GM19397 (cell line): Measurements from ENCODE around the gene PTGS1.
A peak's percentile ranks its signal among the peaks of the same experiment; 100 is the strongest.

Experiments used
- ATAC-seq: cut with Tn5 transposase; IDR thresholded peaks from one replicate; pipeline ENCODE4 v1.9.1; 2021; ENCODE audit warnings: mild to moderate bottlenecking, moderate library complexity; ENCODE audit not compliant: unreplicated experiment

PTGS1 gene

DNA sequence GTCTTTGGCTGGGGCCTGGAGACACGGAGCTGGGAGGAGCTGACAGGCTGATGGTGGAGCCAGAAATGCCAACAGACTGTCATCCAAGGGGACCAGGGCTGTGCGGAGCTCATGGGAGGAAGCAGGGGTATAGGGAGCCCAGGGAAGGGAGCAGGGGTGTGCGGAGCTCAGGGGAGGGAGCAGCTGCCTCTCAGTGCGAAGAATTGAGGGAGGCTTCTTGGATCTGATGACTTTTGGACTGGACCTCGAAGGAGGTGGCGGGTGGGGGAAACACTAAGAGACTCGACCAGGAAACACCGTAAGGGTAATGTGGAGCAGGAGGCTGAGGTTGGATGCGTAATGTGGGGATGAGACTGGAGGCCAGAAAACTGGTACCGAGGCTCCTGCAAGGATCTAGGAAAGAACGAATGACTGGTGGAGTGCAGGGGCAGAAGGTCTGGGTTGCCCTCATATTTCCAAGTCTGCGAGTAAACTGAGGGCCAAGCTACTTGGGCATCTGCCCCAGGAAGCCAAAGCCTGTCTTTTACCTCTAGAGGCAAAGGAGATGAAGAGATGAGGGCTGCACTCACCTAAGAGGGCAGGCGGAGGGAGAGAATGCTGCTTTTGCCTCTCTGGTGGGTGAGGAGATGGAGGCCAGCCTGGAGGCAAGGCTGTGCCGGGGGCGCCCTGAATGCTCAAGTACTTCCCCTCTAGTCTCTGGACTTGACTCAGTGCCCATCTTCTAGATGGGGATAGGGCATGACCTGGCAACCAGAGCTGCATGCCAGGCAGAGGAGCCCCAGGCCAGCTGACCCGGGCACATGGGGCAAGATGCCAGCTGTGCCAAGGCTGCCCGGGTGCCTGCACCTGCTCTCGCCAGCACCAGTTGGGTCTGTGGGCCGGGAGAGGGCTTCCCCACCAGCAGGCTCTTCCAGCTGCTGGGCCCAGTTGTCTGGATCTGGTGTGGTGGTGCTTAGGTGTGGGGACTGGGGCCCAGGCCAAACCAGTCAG is 2.3 kb downstream of the PTGS1 start:
- ATAC-seq = no peak

DNA sequence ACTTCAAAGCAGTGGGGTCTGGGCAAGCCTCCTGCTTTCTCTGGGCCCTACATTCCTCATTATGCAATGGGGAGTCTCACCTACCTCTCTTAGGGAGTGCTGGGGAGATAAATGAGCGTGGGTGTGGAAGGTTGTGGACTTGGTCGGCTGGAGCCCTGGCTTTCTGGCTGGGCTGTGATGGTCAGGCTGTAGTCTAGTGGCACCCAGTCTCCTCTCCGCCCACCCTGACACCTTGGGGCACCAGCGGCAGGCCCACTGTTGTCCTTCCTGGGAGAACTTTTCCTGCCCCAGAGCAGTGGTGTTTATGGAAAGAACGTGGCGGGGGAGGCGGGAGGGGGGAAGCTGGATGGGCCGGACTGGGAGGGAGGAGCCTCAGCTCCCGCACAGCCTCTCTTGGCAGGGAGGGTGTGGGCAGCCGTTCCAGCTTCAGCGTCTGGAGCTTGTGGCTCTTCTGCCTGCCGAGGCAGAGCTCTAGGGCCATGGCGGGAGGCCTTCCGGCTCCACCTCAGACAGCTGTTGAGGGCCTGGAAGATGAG is 4.1 kb downstream of the PTGS1 start:
- no peak for ATAC-seq

DNA sequence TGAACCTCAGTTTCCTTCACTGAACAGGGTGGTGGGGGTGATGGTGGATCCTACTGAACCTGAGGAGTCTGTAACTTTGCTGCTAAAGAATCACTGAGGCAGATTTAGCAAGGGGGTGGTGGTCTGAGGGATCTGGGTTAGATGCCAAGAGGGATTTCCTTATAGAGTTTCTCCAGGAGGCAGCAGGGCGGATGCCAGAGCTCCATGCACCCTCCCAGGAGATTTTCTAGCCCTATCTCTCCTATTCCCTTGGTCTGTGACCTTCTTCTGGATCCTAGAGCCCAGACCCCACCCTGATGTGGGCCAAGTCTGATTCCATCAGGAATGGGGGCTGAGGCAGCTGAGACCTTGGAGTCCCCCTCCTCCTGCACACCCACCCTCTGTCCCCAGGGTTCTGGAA is 6.0 kb downstream of the PTGS1 start:
- no peak for ATAC-seq

DNA sequence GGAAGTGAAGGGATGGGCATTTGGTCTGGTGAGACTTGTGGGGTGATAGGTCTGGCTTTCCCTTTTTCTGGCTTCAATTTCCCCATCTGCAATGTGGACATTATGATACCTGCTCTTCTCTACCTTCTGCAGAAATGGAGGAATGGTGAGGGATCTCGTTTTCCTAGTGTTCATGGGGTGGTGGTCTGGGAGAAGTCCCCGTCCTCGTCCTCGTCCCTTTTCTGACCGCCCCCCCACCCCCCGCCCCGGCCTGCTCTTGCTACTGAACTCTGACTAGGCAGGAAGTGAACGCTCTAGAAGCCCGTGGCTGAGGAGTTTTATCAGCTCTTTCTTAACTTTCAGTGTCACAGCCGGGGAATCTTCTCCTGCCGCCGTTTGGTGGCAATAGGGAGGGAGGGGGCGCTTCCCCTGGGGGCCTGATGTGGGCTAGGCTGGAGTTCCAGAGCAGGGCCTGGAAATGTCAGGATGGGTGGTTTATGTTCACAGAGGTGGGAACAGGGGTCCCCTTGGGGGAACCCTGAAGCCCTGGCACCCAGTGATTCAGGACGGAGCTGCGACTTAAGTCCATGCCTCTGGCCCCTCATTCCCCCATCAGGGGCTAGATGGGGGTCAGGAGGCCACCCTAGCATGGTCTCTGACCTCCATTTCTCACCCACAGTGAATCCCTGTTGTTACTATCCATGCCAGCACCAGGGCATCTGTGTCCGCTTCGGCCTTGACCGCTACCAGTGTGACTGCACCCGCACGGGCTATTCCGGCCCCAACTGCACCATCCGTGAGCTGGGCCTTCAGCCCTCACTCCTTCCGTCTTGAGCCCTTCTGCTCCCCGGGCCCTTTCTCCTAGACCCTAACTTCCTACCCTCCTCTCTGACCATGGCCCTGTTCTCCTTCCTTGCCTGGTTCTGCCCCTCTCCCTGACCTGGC is 6.7 kb downstream of the PTGS1 start:
- ATAC-seq = no peak

DNA sequence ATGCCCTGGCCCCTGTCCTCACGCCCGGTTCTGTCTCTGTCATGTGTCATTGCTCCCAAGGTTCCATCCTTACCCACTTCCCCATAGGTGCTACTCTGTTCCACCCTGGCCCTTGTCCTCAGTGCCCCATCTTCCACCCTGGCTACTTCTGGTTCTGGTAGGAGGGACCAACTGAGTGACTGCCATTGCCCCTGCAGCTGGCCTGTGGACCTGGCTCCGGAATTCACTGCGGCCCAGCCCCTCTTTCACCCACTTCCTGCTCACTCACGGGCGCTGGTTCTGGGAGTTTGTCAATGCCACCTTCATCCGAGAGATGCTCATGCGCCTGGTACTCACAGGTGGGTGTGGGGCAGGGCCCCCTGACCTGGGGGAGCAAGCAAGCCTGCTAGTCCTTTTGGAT is 7.4 kb downstream of the PTGS1 start:
- ATAC-seq = no peak

DNA sequence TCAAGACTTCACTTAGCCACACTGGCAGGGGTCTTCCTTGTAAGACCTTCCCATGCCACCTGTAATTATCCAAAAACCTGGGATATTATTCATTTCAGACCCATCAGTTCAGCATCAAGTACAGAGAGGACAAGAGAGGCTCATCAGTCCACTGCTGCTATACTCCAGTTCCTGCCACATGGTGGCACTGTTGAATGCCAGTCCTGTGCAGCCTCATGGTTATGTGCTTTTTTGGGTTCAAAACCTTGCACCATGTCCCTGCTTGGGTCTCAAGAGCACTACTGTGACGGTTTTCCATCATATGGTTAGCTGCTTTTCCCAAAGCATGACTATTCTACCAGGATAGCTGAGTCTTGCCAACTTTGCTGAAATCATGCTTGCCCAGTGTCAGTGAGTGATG is 8.5 kb downstream of the PTGS1 start:
- no peak for ATAC-seq

DNA sequence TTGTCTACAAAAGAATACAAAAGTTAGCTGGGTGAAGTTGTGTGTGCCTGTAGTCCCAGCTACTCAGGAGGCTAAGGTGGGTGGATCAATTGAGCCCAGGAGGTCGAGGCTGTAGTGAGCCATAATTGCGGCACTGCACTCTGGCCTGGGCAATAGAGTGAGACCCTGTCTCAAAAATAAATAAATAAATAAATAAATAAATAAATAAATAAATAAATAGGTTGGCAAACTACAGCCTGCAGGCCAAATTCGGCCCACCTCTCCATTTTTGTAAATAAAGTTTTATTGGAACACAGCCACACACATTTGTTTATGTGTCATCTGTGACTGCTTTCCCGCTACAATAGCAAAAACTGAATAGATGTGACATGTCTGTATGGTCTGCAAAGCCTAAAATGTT is 9.5 kb downstream of the PTGS1 start:
- no peak for ATAC-seq

DNA sequence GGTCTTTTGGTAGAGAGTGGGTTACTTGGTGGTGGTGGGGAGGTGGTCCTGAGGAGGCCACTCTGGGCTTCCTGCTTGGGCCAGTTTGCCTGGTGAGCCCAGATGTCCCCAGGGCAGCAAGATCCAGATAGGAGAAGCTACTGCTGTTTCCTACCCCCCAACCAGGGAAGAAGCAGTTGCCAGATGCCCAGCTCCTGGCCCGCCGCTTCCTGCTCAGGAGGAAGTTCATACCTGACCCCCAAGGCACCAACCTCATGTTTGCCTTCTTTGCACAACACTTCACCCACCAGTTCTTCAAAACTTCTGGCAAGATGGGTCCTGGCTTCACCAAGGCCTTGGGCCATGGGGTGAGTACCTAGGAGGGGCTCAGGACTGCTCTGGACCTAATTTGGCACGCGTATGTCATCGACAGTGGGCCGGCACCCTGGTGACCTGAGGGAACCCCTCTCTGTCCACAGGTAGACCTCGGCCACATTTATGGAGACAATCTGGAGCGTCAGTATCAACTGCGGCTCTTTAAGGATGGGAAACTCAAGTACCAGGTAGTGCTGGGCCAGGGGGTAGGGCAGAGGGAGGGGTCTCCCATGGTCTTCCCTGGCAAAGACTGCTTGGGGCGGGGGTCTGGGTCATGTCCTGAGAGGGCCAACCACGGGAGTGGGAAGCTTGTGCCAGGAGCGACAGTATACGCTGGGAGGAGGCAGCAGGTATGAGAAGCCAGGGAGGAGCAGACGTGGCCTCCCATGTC is 10.6 kb downstream of the PTGS1 start:
- ATAC-seq = no peak

DNA sequence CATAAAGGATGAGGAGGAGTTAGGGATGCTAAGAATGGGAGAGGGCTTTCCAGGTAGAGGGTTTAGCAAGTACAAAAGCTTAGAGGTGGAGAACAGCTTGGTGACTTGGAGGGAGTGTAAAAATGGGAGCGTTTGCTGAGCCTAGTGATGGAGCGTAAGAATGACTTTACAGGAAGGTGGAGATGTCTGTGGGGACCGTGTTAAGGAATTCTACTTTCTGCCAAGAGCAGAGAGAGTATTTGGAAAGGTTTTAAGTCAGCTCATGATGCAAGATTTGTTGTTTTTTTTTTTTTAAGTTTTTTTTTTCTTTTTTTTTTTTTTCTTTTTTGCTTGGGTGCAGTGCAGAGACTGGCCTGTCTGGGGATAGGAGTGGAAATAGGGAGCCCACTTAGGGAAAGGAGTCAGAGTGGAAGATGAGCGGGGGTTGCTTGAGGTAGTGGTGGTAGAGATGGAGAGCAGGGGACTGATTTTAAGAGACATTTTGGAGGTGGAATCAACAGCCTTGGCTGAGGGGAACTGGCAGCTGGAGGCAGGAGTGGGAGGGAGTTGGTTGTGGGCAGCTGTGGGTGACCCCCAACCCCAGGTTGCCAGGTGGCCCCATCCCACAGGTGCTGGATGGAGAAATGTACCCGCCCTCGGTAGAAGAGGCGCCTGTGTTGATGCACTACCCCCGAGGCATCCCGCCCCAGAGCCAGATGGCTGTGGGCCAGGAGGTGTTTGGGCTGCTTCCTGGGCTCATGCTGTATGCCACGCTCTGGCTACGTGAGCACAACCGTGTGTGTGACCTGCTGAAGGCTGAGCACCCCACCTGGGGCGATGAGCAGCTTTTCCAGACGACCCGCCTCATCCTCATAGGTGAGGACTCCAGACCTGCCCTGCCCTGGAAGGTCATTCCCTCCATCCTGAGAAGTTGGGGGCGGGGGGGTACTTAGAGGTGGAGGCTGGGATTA is 12.4 kb downstream of the PTGS1 start:
- ATAC-seq = no peak

DNA sequence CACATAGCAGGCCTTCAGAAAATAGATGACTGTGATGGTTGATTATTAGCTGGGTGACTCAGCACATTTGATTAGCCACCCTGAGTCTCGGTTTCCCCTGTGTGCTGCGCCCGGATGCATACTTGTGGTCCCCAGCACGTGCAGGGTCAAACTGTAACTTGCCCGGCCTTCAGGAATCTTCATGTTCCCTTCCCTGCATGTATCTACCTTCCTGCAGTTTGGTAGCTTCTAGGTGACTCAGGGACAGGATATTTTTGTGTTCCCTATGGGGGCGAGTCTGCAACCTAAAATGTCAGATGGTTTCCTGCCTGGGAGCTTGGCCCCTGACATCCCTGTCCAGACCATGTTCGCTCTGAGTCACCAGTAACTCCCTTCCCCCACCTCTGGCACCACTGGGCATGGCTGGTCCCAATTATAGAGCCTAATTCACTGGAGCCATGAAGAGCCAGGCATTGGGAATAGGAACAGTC is 13.2 kb downstream of the PTGS1 start:
- ATAC-seq = no peak

DNA sequence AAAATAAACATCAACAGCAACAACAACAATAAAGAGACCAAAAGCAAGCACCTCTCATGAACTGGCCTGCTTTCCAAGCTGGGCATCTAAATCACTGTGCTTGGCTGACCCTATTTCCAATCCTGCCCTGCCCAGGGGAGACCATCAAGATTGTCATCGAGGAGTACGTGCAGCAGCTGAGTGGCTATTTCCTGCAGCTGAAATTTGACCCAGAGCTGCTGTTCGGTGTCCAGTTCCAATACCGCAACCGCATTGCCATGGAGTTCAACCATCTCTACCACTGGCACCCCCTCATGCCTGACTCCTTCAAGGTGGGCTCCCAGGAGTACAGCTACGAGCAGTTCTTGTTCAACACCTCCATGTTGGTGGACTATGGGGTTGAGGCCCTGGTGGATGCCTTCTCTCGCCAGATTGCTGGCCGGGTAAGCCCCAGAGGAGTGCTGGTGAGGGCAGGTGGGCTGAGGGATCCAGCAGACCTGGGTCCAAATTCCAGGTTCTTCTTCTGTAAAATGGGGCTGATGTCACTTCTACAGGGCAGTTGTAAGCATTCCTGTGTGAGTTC is 15.6 kb downstream of the PTGS1 start:
- ATAC-seq = no peak

DNA sequence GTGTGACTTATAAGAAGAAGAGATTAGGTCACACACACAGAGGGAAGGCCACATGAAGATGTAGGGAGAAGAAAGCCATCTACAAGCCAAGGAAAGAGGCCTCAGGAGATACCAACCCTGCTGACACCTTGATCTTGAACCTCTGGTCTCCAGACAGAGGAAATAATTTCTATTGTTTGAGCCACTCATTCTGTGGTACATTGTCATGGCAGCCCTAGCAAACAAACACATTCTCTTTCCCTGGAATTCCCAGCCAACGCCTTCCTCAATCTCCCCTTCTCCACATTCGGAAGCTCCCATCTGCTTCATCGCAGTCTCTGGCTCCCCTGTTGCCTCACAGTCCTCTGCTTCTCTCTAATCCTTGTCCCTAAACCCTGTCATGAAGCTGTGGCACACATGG is 16.7 kb downstream of the PTGS1 start:
- no peak for ATAC-seq

DNA sequence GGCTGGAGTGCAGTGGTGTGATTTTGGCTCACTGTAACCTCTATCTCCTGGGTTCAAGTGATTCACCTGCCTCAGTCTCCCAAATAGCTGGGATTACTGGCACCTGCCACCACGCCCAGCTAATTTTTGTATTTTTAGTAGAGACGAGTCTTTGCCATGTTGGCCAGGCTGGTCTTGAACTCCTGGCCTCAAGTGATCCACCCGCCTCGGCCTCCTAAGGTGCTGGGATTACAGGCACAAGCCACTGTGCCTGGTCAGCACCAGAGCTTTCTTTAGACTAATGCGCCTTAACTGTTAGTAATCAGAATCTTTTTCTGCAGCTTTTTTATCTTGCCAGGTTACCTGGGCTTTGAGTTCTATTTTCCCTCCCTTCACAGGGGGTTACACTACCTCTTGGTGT is 18.4 kb downstream of the PTGS1 start:
- ATAC-seq = no peak

DNA sequence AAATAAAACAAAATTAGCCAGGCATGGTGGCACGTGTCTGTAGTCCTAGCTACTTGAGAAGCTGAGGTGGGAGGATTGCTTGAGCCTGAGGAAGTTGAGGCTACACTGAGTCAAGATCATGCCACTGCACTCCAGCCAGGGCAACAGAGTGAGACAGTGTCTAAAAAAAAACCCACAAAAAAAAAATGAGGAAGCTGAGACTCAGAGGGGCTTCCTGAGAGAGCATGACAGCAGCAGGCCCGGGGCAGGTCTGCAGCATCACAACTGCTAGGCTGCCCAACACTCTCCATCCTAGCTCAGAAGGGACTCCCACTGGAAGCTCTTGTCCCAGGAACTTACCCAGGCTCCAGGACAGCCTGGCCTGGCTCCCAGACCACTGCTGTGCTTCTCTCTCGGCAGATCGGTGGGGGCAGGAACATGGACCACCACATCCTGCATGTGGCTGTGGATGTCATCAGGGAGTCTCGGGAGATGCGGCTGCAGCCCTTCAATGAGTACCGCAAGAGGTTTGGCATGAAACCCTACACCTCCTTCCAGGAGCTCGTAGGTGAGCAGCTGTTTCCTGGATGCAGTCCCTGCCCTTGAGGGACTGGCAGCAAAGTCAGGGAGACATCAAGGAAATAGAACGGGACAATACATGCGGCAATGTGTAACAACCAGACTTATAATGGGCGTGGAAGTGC is 19.1 kb downstream of the PTGS1 start:
- peak; percentile 55 for ATAC-seq

DNA sequence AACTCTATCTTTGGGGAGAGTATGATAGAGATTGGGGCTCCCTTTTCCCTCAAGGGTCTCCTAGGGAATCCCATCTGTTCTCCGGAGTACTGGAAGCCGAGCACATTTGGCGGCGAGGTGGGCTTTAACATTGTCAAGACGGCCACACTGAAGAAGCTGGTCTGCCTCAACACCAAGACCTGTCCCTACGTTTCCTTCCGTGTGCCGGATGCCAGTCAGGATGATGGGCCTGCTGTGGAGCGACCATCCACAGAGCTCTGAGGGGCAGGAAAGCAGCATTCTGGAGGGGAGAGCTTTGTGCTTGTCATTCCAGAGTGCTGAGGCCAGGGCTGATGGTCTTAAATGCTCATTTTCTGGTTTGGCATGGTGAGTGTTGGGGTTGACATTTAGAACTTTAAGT is 21.5 kb downstream of the PTGS1 start:
- ATAC-seq = no peak

DNA sequence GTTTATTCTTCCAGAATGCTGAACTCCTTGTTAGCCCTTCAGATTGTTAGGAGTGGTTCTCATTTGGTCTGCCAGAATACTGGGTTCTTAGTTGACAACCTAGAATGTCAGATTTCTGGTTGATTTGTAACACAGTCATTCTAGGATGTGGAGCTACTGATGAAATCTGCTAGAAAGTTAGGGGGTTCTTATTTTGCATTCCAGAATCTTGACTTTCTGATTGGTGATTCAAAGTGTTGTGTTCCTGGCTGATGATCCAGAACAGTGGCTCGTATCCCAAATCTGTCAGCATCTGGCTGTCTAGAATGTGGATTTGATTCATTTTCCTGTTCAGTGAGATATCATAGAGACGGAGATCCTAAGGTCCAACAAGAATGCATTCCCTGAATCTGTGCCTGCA is 21.9 kb downstream of the PTGS1 start:
- no peak for ATAC-seq

DNA sequence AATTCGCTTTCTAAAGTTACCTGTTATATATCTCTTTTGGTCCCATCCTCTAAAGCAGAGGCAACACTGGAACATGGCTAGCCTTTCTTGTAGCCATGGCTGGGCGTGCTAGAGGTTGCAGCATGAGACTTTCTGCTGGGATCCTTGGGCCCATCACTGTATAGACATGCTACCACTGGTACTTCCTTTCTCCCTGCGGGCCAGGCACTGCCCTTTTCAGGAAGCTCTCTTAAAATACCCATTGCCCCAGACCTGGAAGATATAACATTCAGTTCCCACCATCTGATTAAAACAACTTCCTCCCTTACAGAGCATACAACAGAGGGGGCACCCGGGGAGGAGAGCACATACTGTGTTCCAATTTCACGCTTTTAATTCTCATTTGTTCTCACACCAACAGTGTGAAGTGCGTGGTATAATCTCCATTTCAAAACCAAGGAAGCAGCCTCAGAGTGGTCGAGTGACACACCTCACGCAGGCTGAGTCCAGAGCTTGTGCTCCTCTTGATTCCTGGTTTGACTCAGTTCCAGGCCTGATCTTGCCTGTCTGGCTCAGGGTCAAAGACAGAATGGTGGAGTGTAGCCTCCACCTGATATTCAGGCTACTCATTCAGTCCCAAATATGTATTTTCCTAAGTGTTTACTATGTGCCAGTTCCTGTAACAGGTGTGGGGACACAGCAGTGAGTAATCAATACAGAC is 22.6 kb downstream of the PTGS1 start:
- no peak for ATAC-seq
